Astrocyte of the spinal cord (primary cell): ENCODE results near the gene ABCC1.
"Not testable (repeated sequence)": the region's sequence is repeated elsewhere in the genome, so short reads cannot be mapped to it uniquely, and the experiment has no call there.

Experiments
- DNase-seq: peaks from one replicate; pipeline ENCODE4 v3.0.0; 2011; ENCODE audit warnings: low read depth, low spot score
- H3K4me3 ChIP-seq: 2 replicates; pipeline ENCODE4 v1.5.1; 2011; ENCODE audit warnings: low read depth, mild to moderate bottlenecking, low read length, moderate library complexity
- CTCF ChIP-seq: IDR thresholded peaks from 2 replicates; pipeline ENCODE4 v1.5.1; 2012; ENCODE audit warnings: low read depth, mild to moderate bottlenecking, low read length, inconsistent platforms
- in situ Hi-C: cut with HindIII; loops from 2 replicates; pipeline ENCODE4 v1.10.0; 2017; ENCODE audit warnings: low sequenced_read_pairs

ABCC1 gene

GRCh38 chr16:15925631-15926030, 23.8 kb upstream of the ABCC1 start:
- H3K4me3 ChIP-seq = no peak overlapping the region
- no peak for TF ChIP-seq CTCF
- in situ Hi-C loops = no loop called here
- no peak for DNase-seq

DNA sequence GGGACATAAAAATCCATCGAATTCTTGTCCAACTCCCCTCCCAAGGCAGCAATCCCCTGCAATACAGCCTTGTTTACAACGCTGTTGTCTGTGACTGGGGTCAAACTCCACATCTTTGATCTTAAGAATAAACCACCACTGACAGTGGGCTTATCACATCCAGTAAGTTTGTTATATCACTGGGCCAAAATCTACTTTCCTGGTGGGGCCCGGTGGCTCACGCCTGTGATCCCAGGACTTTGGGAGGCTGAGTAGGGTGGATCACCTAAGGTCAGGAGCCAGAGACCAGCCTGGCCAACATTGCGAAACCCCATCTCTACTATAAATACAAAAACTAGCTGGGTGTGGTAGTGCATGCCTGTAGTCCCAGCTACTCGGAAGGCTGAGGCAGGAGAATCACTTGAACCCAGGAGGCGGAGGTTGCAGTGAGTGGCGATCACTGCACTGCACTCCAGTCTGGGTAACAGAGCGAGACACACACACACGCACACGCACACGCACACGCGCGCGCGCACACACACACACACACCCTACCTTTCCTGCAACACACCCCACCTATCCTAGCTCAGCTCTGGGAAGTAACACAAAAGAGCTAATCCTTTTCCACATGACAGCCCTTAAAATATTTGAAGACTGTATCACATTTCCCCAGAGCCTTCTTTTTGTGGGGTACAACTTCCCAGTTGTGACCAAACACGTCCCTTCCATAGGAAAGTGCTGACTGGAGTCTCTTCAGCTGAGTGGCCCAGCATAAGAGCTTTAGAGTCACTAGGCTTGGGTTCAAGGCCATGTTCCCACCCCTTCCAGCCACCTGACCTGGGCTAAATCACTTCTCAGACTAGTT, 20.9 kb upstream of the ABCC1 start:
- DNase-seq = no peak
- in situ Hi-C loops = no loop called here

GRCh38 chr16:15932939-15933338, 16.5 kb upstream of the ABCC1 start:
- H3K4me3 ChIP-seq = no peak overlapping the region
- no peak for DNase-seq
- in situ Hi-C loops = no loop called here
- TF ChIP-seq CTCF = no peak

More for the DNA sequence above, 20.9 kb upstream of the ABCC1 start:
- no peak for TF ChIP-seq CTCF
- H3K4me3 ChIP-seq = no peak overlapping the region

GRCh38 chr16:15933781-15934180, 15.6 kb upstream of the ABCC1 start:
- in situ Hi-C loops = no loop called here
- no peak overlapping the region for H3K4me3 ChIP-seq
- no peak for DNase-seq
- no peak for TF ChIP-seq CTCF

- TF ChIP-seq CTCF = no peak
- DNase-seq = no peak
- no peak overlapping the region for H3K4me3 ChIP-seq
- in situ Hi-C loops = no loop called here
Measured at GRCh38 chr16:15934991-15935390, 14.4 kb upstream of the ABCC1 start.

DNA sequence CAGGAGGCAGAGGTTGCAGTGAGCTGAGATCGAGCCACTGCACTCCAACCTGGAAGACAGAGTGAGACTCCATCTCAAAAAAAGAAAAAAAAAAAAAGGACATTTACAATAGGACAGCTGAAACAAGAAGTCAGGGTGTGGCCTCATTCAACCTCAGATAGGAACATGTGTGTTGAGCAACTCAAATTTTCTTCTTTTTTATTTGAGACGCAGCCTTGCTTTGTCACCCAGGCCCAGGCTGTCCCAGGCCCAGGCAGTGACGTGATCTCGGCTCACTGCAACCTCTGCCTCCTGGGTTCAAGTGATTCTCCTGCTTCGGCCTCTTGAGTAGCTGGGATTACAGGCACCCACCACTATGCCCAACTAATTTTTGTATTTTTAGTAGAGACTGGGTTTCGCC, 12.6 kb upstream of the ABCC1 start:
- in situ Hi-C loops, DNase-seq, H3K4me3 ChIP-seq: not testable (repeated sequence)

DNA sequence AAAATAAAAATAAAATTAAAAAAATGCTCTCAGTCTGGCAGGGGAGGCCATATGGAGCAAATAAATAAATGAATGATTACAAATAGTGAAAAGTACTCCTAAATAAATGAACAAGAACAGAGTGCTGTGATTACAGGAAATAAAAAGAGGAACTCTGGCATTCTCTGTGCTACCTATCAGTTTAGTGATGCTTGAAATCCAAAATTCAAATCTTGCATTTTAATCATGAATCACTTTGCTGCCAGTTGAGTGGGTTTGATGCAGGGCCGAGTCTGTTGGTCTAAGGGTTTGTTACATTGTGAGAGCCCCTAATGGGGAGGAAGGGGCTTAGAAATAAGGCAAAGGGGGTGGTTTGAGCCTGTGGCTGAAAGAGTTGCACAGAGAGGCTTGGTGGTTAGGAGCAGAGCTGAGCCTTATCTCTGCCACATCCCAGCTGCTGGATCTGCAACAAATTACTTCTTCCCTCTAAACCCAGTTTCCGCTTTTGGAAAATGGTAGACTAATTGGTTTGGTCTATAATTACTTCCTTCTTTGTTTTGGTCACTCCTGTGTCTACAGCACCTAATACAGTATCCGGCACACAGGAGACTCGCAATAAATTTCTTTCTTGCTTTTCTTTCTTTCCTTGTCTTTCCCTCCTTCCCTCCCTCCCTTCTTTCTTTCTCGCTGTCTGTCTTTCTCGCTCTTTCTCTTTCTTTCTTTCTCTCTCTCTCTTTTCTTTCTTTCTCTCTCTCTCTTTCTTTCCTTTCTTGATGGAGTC, 6.3 kb upstream of the ABCC1 start:
- DNase-seq = no peak
- no peak for TF ChIP-seq CTCF
- in situ Hi-C loops = no loop called here
- H3K4me3 ChIP-seq = no peak overlapping the region
